HEK293 (cell line): ENCODE results near the gene C20orf96.

Experiments used
- CTCF ChIA-PET: fragments of 350-600 bp; formaldehyde crosslinking; extraction: SDS; loops from one replicate; lab custom pipeline; 2021; ENCODE audit warnings: antibody characterized with exemption; lab: Yijun Ruan, JAX
- POLR2A ChIA-PET: fragments of 300-600 bp; formaldehyde crosslinking; extraction: SDS; loops from one replicate; lab custom pipeline; 2020; ENCODE audit warnings: antibody characterized with exemption, inconsistent platforms; lab: Yijun Ruan, JAX
- H3K27ac ChIP-seq: fragments of 200-500 bp; sonication (Bioruptor generic); 2 replicates; pipeline ENCODE4 v1.5.1; 2014; ENCODE audit warnings: low read depth, low read length, control low read depth, inconsistent platforms; ENCODE audit errors: extremely low read depth
- H3K36me3 ChIP-seq, 2 experiments: fragments of 200-500 bp in 1 of 2; sonication (Bioruptor generic) in 1 of 2; 1 replicate in 1 of 2; 2 replicates in 1 of 2; pipeline ENCODE4 v1.5.1; 2014 to 2017; ENCODE audit warnings: inconsistent platforms in 2 of 2, low read length in 2 of 2; ENCODE audit not compliant: control insufficient read depth in 2 of 2, insufficient read depth in 1 of 2
- H3K4me1 ChIP-seq: fragments of 200-500 bp; sonication (Bioruptor generic); 2 replicates; pipeline ENCODE4 v1.5.1; 2014; ENCODE audit warnings: mild to moderate bottlenecking, low read length, inconsistent platforms; ENCODE audit not compliant: control insufficient read depth, insufficient read depth
- H3K4me3 ChIP-seq: 2 replicates; pipeline ENCODE4 v1.5.1; 2011; ENCODE audit warnings: low read depth, mild to moderate bottlenecking, control low read depth, low read length, moderate library complexity
- H3K9me3 ChIP-seq: fragments of 200-500 bp; sonication (Bioruptor generic); 2 replicates; pipeline ENCODE4 v1.5.1; 2014; ENCODE audit warnings: low read depth, low read length, inconsistent platforms; ENCODE audit not compliant: control insufficient read depth, insufficient read depth
- EGR2 ChIP-seq: fragments of 450-650 bp; formaldehyde crosslinking; IDR thresholded peaks from 2 replicates; pipeline ENCODE4 v1.5.1; 2016; ENCODE audit warnings: low read depth, missing biosample characterization, missing genetic modification characterization
- GFI1B ChIP-seq: fragments of 450-650 bp; formaldehyde crosslinking; IDR thresholded peaks from 2 replicates; pipeline ENCODE4 v1.5.1; 2016; ENCODE audit warnings: missing biosample characterization, missing genetic modification characterization
- PRDM1 ChIP-seq: fragments of 450-650 bp; formaldehyde crosslinking; IDR thresholded peaks from 2 replicates; pipeline ENCODE4; 2016; ENCODE audit warnings: missing biosample characterization, missing genetic modification characterization
- TCF7L2 ChIP-seq: IDR thresholded peaks from 2 replicates; pipeline ENCODE4 v1.6.1; 2011; ENCODE audit warnings: low read depth, mild to moderate bottlenecking, inconsistent platforms, low read length, moderate library complexity, borderline replicate concordance
- ZBTB49 ChIP-seq: fragments of 450-650 bp; formaldehyde crosslinking; IDR thresholded peaks from 2 replicates; pipeline ENCODE4 v1.5.1; 2016; ENCODE audit warnings: missing biosample characterization, missing genetic modification characterization, low read depth
- ZEB2 ChIP-seq: fragments of 450-650 bp; formaldehyde crosslinking; IDR thresholded peaks from 2 replicates; pipeline ENCODE4 v1.5.1; 2016; ENCODE audit warnings: missing biosample characterization, missing genetic modification characterization
- ZNF138 ChIP-seq: fragments of 450-650 bp; formaldehyde crosslinking; IDR thresholded peaks from 2 replicates; pipeline ENCODE4 v1.5.1; 2016; ENCODE audit warnings: missing biosample characterization, missing genetic modification characterization, borderline replicate concordance
- ZNF19 ChIP-seq: fragments of 450-650 bp; formaldehyde crosslinking; IDR thresholded peaks from 2 replicates; pipeline ENCODE4; 2016; ENCODE audit warnings: missing biosample characterization, missing genetic modification characterization, low read depth
- ZNF223 ChIP-seq: fragments of 450-650 bp; formaldehyde crosslinking; IDR thresholded peaks from 2 replicates; pipeline ENCODE4 v1.5.1; 2016; ENCODE audit warnings: missing biosample characterization, missing genetic modification characterization
- ZNF350 ChIP-seq: fragments of 450-650 bp; formaldehyde crosslinking; IDR thresholded peaks from 2 replicates; pipeline ENCODE4 v1.5.0; 2017; ENCODE audit warnings: missing biosample characterization, mild to moderate bottlenecking, missing genetic modification characterization
- ZNF561 ChIP-seq: fragments of 450-650 bp; IDR thresholded peaks from 2 replicates; pipeline ENCODE4 v1.5.1; 2018; ENCODE audit warnings: missing biosample characterization, missing genetic modification characterization, borderline replicate concordance
- ZNF645 ChIP-seq: fragments of 450-650 bp; formaldehyde crosslinking; IDR thresholded peaks from 2 replicates; pipeline ENCODE4; 2016; ENCODE audit warnings: missing biosample characterization, missing genetic modification characterization
- ZNF670 ChIP-seq: fragments of 450-650 bp; formaldehyde crosslinking; IDR thresholded peaks from 2 replicates; pipeline ENCODE4 v1.5.1; 2016; ENCODE audit warnings: missing biosample characterization, missing genetic modification characterization, low read depth
- ZNF776 ChIP-seq: fragments of 450-650 bp; formaldehyde crosslinking; IDR thresholded peaks from 2 replicates; pipeline ENCODE4 v1.5.0; 2017; ENCODE audit warnings: missing biosample characterization, missing genetic modification characterization, borderline replicate concordance
- TF ChIP-seq, protein P1 (sequence below): fragments of 450-650 bp; formaldehyde crosslinking; IDR thresholded peaks from 2 replicates; pipeline ENCODE4 v1.5.1; 2016; ENCODE audit warnings: missing biosample characterization, missing genetic modification characterization
- TF ChIP-seq, protein P2 (sequence below): fragments of 450-650 bp; formaldehyde crosslinking; IDR thresholded peaks from 2 replicates; pipeline ENCODE4 v1.5.1; 2016; ENCODE audit warnings: missing biosample characterization, missing genetic modification characterization
- TF ChIP-seq, protein P3 (sequence below): fragments of 450-650 bp; formaldehyde crosslinking; IDR thresholded peaks from 2 replicates; pipeline ENCODE4 v1.5.1; 2017; ENCODE audit warnings: missing biosample characterization, missing genetic modification characterization
- TF ChIP-seq, protein P4 (sequence below): fragments of 450-650 bp; formaldehyde crosslinking; IDR thresholded peaks from 2 replicates; pipeline ENCODE4 v1.5.1; 2016; ENCODE audit warnings: missing biosample characterization, missing genetic modification characterization
- TF ChIP-seq, protein P5 (sequence below): fragments of 450-650 bp; formaldehyde crosslinking; IDR thresholded peaks from 2 replicates; pipeline ENCODE4 v1.5.1; 2016; ENCODE audit warnings: missing biosample characterization, missing genetic modification characterization
- TF ChIP-seq, protein P6 (sequence below): fragments of 450-650 bp; IDR thresholded peaks from 2 replicates; pipeline ENCODE4 v1.5.1; 2018; ENCODE audit warnings: missing biosample characterization, mild to moderate bottlenecking, missing genetic modification characterization

Gene C20orf96

DNA sequence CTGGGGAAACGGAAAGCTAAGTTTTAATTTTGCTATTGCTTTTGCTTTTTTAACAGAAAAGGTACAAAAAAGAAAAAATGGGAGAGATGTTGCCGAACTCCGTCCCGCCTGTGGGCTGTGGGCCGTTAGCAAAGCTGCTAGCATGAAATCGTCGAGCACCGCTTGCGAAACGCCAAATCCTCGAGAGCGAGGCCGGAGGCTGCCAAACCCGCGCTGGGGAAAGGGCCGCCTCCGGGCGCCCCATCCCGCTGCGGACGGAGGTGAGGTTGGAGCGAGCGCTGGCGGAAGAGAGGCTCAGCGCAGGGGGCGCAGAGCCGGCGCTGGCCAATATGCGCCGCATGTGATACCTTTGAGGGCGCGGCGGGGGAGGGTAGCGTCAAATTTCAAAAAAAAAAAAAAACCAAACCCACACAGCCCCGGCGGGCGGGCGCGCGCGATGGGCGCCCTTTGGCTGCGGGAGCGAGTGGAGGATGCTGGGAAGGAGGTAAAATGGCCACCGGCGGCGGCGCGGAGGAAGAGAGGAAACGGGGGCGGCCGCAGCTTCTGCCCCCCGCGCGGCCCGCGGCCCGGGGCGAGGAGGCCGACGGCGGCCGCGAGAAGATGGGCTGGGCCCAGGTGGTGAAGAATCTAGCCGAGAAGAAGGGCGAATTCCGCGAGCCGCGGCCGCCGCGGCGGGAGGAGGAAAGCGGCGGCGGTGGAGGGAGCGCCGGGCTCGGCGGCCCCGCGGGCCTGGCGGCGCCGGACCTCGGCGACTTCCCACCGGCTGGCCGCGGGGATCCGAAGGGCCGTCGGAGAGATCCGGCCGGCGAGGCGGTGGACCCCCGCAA lies 6.8 kb upstream of the C20orf96 start, which contains the start of gene ZCCHC3 (continued):
- TF ChIP-seq, protein P1, sequence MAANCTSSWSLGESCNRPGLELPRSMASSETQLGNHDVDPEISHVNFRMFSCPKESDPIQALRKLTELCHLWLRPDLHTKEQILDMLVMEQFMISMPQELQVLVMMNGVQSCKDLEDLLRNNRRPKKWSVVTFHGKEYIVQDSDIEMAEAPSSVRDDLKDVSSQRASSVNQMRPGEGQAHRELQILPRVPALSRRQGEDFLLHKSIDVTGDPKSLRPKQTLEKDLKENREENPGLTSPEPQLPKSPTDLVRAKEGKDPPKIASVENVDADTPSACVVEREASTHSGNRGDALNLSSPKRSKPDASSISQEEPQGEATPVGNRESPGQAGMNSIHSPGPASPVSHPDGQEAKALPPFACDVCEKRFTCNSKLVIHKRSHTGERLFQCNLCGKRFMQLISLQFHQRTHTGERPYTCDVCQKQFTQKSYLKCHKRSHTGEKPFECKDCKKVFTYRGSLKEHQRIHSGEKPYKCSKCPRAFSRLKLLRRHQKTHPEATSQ (tag by site-specific recombination): peak; percentile 55; the same call in 1 of the 2 replicates
- TF ChIP-seq GFI1B (tag by site-specific recombination) (0 out of 2 replicates have a peak, but pooled peaks have one; percentile 2), ZNF223 (tag by site-specific recombination) (no peak), TCF7L2 (peak; percentile 66; the same call in 1 of the 2 replicates), ZNF350 (tag by site-specific recombination) (no peak), ZNF776 (no peak), ZEB2 (tag by site-specific recombination) (peak; percentile 99)
- TF ChIP-seq, protein P2, sequence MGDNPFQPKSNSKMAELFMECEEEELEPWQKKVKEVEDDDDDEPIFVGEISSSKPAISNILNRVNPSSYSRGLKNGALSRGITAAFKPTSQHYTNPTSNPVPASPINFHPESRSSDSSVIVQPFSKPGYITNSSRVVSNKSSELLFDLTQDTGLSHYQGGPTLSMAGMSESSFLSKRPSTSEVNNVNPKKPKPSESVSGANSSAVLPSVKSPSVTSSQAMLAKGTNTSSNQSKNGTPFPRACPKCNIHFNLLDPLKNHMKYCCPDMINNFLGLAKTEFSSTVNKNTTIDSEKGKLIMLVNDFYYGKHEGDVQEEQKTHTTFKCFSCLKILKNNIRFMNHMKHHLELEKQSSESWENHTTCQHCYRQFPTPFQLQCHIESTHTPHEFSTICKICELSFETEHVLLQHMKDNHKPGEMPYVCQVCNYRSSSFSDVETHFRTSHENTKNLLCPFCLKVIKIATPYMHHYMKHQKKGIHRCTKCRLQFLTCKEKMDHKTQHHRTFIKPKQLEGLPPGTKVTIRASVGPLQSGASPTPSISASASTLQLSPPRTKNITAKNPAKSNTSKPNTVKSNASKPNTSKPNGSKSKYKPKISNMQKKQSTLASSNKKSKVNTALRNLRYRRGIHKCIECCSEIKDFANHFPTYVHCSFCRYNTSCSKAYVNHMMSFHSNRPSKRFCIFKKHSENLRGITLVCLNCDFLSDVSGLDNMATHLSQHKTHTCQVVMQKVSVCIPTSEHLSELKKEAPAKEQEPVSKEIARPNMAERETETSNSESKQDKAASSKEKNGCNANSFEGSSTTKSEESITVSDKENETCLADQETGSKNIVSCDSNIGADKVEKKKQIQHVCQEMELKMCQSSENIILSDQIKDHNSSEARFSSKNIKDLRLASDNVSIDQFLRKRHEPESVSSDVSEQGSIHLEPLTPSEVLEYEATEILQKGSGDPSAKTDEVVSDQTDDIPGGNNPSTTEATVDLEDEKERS (tag by site-specific recombination): 0 out of 2 replicates have a peak, but pooled peaks have one; percentile 10
- TF ChIP-seq, all 188 proteins: peak for 77

DNA sequence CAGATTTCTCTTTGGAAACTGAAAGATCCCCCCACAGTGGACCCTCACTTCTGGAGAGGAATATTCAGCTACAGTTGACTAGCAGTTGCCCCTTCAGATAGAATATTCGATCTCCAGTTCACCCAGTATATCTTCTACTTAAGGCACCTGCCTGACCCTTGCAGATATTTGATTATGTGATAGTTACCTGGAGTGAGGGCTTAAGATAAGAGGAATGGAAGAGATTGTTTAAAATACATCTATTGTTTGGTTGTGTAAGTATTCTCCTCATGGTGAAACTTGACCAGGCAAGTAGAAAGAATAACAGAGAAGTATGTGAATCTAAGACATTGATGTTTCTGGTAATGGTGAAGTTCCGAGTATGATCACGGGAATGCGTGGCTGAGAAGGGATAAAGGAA lies 5.3 kb upstream of the C20orf96 start:
- H3K36me3 ChIP-seq: peaks cover 0 to 15% of the 10 kb centered on the region in 2 experiments; a peak in 1 of 3 replicates
- H3K9me3 ChIP-seq: no peaks in the 10 kb centered on the region
- no peak overlapping the region for H3K4me3 ChIP-seq
- peaks cover 29% of the 10 kb centered on the region for H3K4me1 ChIP-seq
- ChIA-PET POLR2A (interaction anchor here (0.8 kb wide), 1 partner anchor 52 kb away, joined by 3 read pairs; the partner anchor contains the start of gene NRSN2), CTCF (interaction anchor here (0.5 to 2.9 kb wide), 3 partner anchors 10 to 87 kb away, joined by 3 to 15 read pairs (median 3); no protein-coding TSS in a partner anchor)
- no peak overlapping the region for H3K27ac ChIP-seq
- TF ChIP-seq EGR2 (tag by site-specific recombination) (no peak), ZNF561 (tag by site-specific recombination) (no peak), ZNF19 (tag by site-specific recombination) (no peak), ZNF645 (no peak), PRDM1 (tag by site-specific recombination) (no peak), ZNF670 (tag by site-specific recombination) (no peak), ZBTB49 (tag by site-specific recombination) (no peak), ZNF138 (tag by site-specific recombination) (no peak)
- TF ChIP-seq, protein P3, sequence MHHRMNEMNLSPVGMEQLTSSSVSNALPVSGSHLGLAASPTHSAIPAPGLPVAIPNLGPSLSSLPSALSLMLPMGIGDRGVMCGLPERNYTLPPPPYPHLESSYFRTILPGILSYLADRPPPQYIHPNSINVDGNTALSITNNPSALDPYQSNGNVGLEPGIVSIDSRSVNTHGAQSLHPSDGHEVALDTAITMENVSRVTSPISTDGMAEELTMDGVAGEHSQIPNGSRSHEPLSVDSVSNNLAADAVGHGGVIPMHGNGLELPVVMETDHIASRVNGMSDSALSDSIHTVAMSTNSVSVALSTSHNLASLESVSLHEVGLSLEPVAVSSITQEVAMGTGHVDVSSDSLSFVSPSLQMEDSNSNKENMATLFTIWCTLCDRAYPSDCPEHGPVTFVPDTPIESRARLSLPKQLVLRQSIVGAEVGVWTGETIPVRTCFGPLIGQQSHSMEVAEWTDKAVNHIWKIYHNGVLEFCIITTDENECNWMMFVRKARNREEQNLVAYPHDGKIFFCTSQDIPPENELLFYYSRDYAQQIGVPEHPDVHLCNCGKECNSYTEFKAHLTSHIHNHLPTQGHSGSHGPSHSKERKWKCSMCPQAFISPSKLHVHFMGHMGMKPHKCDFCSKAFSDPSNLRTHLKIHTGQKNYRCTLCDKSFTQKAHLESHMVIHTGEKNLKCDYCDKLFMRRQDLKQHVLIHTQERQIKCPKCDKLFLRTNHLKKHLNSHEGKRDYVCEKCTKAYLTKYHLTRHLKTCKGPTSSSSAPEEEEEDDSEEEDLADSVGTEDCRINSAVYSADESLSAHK (tag by site-specific recombination): no peak
- TF ChIP-seq, protein P4, sequence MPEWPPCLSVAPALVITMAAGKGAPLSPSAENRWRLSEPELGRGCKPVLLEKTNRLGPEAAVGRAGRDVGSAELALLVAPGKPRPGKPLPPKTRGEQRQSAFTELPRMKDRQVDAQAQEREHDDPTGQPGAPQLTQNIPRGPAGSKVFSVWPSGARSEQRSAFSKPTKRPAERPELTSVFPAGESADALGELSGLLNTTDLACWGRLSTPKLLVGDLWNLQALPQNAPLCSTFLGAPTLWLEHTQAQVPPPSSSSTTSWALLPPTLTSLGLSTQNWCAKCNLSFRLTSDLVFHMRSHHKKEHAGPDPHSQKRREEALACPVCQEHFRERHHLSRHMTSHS (tag by site-specific recombination): no peak
- TF ChIP-seq, protein P5, sequence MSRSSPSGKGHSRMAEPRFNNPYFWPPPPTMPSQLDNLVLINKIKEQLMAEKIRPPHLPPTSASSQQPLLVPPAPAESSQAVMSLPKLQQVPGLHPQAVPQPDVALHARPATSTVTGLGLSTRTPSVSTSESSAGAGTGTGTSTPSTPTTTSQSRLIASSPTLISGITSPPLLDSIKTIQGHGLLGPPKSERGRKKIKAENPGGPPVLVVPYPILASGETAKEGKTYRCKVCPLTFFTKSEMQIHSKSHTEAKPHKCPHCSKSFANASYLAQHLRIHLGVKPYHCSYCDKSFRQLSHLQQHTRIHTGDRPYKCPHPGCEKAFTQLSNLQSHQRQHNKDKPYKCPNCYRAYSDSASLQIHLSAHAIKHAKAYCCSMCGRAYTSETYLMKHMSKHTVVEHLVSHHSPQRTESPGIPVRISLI (tag by site-specific recombination): no peak
- TF ChIP-seq, protein P6, sequence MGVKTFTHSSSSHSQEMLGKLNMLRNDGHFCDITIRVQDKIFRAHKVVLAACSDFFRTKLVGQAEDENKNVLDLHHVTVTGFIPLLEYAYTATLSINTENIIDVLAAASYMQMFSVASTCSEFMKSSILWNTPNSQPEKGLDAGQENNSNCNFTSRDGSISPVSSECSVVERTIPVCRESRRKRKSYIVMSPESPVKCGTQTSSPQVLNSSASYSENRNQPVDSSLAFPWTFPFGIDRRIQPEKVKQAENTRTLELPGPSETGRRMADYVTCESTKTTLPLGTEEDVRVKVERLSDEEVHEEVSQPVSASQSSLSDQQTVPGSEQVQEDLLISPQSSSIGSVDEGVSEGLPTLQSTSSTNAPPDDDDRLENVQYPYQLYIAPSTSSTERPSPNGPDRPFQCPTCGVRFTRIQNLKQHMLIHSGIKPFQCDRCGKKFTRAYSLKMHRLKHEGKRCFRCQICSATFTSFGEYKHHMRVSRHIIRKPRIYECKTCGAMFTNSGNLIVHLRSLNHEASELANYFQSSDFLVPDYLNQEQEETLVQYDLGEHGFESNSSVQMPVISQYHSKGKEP (tag by site-specific recombination): no peak
